HG03342 (cell line): ENCODE measurements around the gene NKAPL.

Experiments
- ATAC-seq: cut with Tn5 transposase; IDR thresholded peaks from one replicate; pipeline ENCODE4 v1.9.1; 2021; ENCODE audit warnings: mild to moderate bottlenecking, moderate library complexity; ENCODE audit not compliant: unreplicated experiment

NKAPL gene

DNA sequence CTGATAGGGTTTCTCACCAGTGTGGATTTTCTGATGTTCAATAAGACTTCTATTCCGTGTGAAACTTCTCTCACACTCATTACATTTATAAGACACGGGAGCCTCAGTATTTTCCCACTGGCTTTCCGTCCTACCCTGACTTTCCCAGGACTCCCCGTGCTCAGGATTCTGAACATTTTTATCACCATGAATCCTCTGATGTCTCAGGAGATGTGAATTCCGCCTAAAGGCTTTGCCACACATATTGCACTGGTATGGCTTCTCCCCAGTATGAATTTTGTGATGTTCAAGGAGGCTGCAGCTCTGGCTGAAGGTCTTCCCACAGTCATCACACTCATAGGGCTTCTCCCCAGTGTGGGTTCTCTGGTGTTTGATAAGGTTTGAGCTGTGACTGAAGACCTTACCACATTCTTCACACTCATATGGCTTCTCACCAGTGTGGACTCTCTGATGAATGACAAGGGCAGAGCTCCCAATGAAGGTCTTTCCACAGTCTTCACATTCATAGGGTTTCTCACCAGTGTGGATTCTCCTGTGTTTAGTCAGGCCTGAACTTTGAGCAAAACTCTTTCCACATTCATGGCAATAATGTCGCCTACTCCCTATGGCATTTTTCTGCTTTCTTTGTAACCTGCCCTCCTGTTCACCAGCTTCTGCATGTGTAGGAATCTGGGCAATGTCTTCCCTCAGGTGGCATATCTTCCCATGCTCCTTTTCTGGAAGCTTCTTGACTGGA lies 13.7 kb upstream of the NKAPL start:
- no peak for ATAC-seq

DNA sequence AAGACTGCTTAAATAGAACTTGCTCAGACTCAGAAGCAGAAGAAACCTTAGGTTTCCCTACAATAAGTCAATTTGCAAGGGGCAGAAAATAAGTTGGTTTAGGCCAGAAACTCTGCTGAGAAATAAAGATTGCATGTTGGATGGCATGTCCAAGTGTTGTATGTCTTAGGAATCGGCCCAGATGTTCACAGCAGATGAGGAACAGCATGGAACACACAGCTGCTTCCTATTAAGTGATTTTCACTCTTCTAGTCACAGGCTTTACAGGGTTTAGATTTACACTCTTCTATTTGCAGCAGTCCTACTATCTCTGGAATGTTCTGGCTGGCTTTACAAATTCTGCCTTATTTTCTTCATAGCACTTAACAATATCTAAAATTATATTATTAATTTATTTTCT lies 10.2 kb upstream of the NKAPL start:
- ATAC-seq = no peak

DNA sequence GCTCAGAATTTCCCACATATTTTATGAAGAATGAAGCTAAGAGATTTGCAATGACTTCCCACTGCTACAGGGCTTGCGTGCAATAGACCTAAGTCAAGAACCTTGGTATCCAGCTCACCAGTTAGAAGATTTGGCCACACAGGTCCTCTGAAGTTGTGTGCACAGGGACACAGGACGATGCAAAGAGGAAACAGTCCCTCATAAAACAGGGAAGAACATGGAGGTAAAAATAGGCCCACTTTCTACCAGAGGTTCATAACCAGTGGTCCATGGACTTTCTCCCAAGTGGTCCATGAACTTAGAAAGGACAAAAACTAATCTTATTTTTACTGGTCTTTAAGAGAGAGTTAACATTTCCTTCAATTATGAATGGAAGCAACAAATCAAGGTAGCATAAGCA lies 8.3 kb upstream of the NKAPL start:
- no peak for ATAC-seq

DNA sequence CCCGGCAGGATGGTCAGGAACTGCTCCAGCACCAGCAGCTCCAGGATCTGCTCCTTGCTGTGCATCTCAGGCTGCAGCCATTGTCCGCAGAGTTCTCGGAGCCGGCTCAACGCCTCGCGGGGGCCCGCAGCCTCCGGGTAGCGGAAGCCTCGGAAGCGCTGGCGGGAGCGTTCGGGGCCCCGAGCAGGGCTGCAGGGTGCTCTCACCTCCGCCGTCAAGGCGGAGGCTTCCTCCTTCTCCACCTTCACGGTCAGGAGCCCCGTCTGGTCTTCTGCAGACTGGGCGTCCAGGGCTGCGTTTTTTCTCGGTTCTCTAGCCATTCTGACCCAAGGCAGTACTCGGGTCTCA lies 7.5 kb upstream of the NKAPL start:
- ATAC-seq = peak; percentile 40

DNA sequence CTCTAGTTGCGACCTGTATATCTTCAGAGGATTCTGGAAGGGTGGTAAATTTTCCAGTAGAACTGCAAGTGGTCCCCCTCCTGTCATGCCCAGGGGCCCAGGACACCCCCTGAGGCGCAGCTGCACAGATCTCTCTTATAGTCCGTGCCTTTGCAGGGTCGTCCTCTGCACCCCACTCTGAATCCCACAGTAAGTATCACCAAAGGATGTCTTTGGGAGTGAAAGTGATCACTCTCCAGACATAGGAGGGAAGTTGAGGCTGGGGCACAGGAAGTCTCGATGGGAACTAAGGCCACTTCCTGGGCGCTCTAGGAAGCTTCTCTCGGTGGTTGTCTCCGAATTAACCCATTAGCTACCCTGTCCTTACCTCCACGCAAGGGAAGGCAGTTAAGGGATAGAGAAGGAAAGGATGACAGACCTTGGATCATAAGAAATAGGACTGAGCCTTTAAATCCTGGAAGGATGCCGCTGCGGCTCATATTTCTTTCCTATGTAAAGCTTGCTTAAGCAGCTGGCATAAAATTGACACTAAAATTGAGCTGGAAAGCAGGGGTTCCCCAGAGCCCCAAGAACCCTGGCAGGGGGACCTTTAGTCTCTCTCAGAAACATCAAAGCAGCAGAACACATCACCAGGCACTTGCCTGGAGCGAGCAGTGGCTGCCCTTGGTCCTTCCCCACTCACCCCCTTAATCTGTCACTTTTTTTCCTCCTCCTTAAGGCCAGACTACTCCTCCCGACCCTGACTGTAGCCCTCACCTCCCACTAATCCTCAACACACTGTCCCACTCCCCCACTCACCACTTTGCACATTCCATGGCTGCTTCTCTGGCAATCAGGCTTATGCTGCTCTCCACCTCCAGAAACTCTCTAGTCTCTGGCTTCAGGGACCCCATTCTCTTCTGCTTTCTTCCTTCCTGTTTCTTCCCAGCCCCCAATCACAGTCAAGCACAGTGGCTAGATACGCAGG lies 6.8 kb upstream of the NKAPL start, which contains the start of gene ZKSCAN4:
Gene ZKSCAN4, minus strand, starts transcription at position 261 of the 967 bp plus-strand sequence. CDS start 289 bp downstream, outside the sequence.
- peak; percentile 69 for ATAC-seq

DNA sequence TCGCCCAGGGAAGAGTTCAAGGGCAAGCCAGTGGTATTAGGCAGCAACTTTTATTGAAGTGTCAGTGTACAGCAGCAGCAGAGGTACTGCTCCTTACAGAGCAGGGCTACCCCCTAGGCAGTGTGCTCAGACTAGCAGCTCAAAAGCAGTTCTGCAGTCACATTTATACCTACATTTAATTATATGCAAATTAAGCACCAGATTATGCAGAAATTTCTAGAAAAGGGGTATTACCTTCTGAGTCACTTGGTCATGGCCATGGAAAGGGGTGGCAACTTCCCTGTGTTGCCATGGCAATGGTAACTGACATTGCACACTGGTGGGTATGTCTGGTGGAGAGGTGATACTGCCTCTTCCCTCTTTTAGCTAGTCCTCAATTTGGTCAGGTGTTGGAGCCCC lies 5.0 kb upstream of the NKAPL start:
- ATAC-seq = no peak

DNA sequence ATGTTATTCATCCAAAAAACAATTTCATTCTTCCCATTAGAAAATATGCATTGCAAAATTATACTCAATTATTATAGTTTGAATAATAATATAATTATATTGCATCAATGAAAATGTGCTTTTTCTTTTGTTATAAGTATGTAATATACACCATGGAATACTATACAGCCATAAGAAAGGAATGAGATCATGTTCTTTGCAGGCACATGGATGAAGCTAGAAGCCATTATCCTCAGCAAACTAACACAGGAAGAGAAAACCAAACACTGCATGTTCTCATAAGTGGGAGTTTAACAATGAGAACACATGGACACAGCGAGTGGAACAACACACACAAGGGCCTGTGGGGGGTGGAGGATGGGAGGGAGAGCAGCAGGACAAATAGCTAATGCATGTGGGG lies 2.1 kb upstream of the NKAPL start:
- no peak for ATAC-seq

DNA sequence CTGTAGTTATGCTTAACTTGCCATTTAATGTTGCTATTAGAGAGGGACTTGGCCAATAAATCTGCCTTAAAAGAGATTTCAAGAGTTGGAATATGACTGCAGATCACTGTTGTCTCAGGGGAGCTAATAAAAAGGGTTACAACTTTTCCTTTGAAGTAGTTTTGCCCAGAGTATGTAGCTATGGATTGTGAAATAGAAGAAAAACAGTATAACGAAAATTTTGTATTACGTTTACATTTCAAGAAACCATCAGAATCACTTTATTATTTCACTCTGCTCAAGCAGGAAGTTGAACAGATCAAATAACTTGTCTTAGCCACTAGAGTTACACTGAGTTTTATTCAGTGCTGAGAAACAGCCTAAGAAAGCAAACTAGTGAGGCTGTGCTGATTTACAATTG lies 4.8 kb downstream of the NKAPL start:
- ATAC-seq = no peak

DNA sequence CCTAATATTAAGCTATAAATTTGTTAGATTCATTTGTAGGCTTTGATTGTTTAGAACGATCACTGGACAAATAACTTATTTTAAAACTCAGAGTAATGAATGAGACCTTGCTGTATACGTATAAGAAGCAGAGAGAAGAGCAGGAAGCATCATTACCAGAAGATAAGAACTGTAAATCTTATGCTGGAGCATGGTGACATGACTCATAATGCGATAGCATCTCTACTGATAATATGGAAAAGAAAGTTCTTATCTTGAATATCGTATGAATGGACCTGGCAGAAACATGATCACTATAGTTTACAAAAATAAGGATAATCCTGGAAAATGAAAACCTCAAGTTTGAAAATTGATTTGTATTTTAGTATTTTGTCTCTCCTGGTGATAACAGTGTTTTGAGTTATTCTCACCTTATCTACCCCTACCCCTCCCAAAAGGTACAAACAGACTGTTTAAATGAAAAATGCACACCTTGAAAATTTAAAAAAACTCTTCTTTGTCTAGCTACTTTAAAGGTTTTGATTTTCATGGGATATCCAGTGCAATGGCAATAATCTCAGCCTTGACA lies 5.8 kb downstream of the NKAPL start:
- no peak for ATAC-seq

DNA sequence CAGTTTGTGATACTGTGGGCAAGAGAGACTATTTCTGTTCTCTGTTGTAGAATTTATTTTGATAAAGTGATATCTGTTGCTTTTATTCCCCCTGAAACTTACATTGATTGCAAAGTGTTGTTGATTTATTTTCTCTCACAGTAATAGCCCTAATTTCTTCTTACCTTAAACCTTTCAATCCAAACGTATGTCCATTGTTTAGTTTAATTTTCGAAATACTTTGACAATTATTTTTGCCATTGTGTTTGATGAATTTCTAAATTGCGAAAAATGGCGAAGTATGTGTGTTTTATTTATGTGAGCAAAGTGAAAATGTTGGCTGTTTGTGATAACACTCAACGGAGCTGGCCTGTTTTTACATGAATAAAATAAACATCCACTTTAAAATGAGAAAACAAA lies 7.5 kb downstream of the NKAPL start:
- no peak for ATAC-seq

DNA sequence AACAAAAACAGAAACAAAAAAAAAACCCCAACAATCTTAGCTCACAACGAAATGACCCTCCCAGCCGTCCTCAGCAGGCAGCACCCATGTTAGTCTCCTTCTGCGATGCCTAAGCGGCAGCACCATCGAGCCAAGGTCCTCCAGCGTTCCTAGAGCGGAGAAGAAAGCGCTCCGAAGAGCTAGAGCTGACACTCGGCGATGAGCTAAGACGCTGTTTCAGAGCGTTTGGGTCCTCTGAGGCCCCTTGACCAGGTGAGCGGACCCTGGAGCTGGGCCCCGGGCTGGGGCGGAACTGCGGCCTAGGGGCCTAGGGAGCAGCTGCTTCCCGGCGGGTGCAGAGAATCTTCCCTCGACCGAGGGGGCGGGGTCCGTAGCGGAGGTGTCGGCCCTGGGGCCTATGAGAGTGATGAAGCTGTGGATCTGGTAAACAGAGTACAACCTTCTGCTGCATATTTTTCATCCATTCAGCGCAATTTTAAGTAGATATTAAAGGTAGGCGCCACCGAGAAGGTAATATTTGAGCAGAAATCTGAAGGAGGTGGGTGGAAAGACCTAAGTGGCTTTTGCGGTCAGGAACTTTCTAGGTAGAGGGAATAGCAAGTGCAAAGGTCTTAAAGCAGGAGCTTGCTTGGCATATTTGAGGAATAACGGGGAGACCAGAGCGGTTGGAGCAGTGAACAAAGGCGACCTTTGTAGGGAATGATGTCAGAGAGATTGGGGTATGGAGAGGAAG lies 8.0 kb downstream of the NKAPL start, which contains the start of gene ZSCAN26:
Gene ZSCAN26, plus strand, starts transcription at position 182 of the 733 bp plus-strand sequence. CDS start 4,777 bp downstream, outside the sequence.
- peak; percentile 92 for ATAC-seq

DNA sequence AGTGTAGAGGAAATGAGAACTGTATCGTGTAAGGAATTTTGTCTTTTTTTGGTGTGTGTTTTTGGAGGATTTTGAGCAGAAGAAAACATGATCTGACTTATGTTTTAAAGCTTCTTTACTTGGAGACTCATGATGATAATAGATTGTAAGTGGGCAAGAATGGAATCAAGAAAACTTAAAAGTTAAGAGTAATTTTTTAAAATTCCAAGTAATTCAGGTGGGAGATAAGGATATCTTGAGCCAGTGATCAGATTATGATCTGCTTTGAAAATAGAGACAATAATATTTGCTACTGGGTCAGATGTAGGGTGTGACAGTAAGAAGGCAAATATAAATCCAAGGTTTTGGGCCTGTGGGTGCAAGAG lies 8.6 kb downstream of the NKAPL start:
- ATAC-seq = no peak

DNA sequence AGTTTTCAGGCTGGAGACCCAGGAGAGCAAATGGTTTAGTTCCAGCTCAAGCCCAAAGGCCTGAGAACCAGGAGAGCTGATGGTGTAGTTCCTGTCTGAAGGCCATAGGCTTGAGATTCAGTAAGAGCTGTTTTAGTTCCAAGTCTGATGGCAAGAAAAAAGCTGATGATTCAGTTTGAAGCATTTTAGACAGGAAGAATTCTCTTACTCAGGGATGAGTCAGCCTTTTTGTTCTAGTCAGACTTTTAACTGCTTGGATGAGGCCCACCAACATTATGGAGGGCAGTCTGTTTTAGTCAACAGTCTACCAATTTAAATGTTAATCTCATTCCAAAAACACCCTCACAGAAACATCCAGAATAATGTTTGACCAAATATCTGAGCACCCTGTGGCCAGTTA lies 10.4 kb downstream of the NKAPL start:
- ATAC-seq = no peak

DNA sequence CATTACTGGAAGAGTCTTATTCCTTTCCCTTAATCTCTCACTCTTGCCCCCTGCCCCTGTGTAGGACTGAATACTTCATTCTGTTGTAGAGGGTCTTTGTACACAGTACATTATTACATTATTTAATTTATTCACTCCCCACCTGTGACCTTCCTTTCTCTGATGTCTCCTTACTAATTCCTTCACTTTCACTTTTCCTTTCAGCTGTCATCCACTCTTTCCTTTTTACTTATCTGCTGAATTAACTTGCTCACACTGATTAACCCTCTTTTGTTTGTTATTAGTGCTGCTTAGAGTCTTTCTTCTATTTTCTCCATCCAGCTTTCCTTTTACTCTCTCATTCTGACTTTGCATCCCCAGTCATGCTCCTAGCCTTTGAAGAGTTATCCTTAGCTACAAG lies 15.8 kb downstream of the NKAPL start:
- no peak for ATAC-seq

DNA sequence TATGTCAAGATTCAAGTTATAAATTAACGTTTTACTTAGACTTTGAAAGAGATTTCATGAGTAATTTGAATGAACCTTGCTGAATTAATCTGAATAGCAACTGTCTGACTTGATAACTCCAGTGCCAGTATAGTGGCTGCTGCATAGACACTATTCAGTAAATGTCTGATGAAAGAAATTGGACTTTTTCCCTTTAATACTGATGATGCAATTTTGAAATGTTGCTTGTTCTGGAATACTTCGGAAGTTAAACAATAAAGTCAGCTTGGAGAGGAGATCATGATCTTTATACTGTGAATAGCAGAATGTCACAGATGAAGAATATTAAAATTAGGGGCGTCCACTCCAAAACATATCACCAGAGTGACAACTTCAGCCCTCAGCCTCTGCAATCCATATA lies 18.6 kb downstream of the NKAPL start:
- no peak for ATAC-seq

DNA sequence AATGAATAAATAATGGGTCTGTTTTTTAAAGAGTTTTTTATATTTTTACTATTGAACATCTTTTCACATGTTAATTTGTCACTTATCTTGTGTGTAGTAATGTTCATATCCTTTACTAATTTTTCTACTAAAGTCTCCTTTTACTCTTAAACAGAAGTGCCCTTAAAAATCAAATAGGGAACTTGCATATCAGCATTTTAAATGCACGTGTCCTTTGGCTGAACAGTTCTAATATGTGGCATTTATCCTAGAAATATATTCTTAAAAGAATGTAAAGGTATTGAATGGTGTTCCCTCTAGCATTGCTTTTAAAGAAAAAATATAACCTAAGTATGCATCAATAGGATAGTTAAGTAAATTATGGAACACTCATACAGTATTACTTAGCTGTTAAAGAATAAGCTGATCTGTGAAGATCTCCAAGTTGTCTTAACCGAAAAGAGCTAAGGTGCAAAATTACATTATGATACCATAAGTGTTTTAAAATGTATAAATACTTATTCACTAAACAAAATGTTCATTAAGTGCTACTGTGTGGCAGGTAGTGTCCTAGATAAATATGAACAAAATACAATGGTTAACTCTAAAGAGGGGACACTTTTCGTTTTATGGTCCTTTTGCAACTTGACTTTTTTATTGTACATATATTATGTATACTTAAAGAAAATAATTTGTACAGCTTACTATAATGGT lies 21.6 kb downstream of the NKAPL start:
- no peak for ATAC-seq

DNA sequence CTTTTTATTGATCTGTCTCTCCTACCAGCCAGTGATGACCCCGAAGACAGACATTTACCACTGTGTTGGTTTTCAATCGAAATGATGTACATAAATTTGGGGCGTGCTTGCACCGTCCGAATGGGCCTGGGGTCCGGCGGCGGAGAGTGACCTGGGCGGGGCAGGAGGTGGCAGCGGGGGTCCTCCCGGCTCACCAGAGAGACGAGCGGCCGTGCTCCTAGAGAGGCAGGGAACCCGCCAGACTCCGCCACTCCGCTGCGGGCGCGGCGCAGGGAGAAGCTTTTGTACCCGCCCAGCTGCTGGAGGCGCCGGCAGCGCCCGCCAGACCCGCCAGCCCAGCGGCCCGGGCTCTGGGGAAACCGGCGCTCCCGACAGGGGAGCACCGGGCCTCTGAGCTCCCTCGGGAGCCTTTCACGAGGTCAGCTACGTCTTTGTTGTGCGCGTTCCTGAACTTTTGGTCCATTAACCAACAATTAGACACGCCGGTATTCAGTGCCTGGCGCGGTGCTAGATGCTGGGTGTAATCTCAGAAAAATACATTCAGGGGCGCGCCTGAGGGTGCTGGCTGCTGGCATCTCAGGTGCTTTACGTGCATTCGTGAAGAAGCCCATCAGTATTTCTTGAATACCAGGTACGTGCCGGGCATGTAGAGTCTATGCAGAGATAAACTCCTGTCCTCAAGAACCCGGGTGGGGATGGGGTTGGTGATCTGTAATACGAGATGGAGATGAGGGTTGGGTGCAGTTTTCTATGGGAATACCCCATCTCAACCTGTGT lies 22.4 kb downstream of the NKAPL start, which contains the start of gene PGBD1:
Gene PGBD1, plus strand, starts transcription at position 285 of the 777 bp plus-strand sequence. CDS start 2,242 bp downstream, outside the sequence.
- ATAC-seq = peak; percentile 78

DNA sequence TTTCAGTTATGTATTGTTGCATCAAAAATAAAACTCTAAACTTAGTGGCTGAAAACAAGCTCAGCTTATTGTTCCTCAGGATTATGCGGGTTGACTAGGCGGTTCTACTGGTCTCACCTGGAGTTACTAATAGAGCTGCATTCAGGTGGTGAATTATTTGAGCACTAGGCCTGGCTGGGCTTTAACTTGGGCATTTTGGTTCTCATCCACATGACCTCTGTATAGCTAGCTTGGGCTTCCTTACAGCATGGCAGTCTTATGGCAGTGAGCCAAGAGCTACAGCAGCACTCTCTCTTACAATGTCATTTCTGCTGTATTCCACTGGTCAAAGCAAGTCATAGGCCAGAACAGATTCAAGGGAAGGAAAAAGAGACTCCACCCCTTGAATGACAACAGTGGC lies 23.8 kb downstream of the NKAPL start:
- no peak for ATAC-seq

DNA sequence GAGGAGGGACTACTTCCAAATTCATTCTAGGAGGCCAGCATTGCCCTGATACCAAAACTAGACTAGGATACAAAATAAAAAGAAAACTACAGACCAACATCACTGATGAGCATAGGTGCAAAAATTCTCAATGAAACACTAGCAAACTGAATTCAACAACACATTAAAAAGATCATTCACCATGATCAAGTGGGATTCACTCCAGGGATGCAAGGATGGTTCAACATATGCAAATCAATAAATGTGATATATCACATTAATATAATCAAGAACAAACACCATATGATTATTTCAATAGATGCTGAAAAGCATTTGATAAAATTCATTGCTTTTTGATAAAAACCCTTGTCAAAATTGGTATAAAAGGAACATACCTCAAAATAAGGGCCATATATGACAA lies 32.5 kb downstream of the NKAPL start:
- no peak for ATAC-seq
